22Rv1 (cell line): Measurements from ENCODE around the gene SDK2.

Source experiments
- ZFX ChIP-seq: fragments of 450-650 bp; IDR thresholded peaks from 2 replicates; pipeline ENCODE4 v1.6.1; 2017; ENCODE audit warnings: antibody characterized with exemption, borderline replicate concordance
- TF ChIP-seq, protein P1 (sequence below): fragments of 450-650 bp; IDR thresholded peaks from 2 replicates; pipeline ENCODE4 v1.5.1; 2017; ENCODE audit warnings: mild to moderate bottlenecking

DNA sequence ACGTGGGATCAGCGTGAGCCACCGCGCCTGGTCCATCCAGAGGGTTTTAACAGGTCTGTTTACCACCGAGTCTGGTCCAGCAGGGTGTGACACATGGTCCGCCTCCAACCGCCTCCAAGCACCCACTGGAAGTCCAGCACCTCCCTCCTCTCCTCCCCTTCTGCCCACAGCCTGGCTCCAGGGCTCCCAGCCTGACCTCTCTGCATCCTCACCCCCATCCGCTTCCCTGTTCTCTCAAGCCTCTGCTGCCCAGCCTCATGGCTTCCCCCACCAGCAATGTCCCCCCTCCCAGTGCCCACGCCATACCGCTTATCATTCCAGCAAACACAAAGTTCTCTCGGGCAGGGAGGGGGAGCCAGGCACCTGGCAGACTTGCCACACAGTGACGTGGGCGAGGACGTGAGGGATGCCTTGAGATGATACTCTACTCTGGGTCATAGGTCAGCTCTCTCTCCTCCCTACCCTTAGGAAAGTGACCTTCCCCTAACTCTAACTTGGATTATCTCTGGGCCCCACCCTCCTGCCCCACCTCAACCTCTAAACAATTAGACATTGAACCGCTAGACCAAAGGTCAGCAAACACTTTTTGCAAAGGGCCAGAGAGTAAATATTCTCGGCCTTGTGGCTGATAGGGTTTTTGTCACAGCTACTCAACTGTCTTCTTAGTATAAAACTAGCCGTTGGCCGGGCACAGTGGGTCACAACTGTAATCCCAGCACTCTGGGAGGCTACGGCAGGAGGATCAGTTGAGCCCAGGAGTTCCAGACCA, 355.5 kb downstream of the SDK2 start:
- TF ChIP-seq ZFX = no peak
- TF ChIP-seq, protein P1, sequence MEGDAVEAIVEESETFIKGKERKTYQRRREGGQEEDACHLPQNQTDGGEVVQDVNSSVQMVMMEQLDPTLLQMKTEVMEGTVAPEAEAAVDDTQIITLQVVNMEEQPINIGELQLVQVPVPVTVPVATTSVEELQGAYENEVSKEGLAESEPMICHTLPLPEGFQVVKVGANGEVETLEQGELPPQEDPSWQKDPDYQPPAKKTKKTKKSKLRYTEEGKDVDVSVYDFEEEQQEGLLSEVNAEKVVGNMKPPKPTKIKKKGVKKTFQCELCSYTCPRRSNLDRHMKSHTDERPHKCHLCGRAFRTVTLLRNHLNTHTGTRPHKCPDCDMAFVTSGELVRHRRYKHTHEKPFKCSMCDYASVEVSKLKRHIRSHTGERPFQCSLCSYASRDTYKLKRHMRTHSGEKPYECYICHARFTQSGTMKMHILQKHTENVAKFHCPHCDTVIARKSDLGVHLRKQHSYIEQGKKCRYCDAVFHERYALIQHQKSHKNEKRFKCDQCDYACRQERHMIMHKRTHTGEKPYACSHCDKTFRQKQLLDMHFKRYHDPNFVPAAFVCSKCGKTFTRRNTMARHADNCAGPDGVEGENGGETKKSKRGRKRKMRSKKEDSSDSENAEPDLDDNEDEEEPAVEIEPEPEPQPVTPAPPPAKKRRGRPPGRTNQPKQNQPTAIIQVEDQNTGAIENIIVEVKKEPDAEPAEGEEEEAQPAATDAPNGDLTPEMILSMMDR = no peak
